GM12878 (cell line): Measurements from ENCODE around the gene PMP22.

Experiments
- ATF7 ChIP-seq: fragments of 450-650 bp; IDR thresholded peaks from 2 replicates; pipeline ENCODE4 v1.6.1; 2016; ENCODE audit warnings: low read depth, mild to moderate bottlenecking
- EZH2 ChIP-seq: IDR thresholded peaks from 2 replicates; pipeline ENCODE4 v1.6.1; 2012; ENCODE audit warnings: low read depth, mild to moderate bottlenecking, control low read depth, inconsistent platforms, low read length, borderline replicate concordance; ENCODE audit not compliant: control insufficient read depth
- FOXK2 ChIP-seq: fragments of 450-650 bp; IDR thresholded peaks from 2 replicates; pipeline ENCODE4 v1.6.1; 2017; ENCODE audit warnings: mild to moderate bottlenecking, moderate library complexity
- NFIC ChIP-seq: IDR thresholded peaks from 2 replicates; pipeline ENCODE4 v1.6.1; 2012; ENCODE audit warnings: low read depth, mild to moderate bottlenecking, inconsistent platforms, low read length, moderate library complexity
- POLR2AphosphoS5 ChIP-seq: IDR thresholded peaks from 2 replicates; pipeline ENCODE4 v1.6.1; 2011; ENCODE audit warnings: mild to moderate bottlenecking, low read length, inconsistent platforms
- SIX5 ChIP-seq: IDR thresholded peaks from 2 replicates; pipeline ENCODE4 v1.6.1; 2011; ENCODE audit warnings: mild to moderate bottlenecking, low read depth, low read length, moderate library complexity; ENCODE audit not compliant: severe bottlenecking
- SRF ChIP-seq, 2 experiments: IDR thresholded peaks; 2 replicates each; pipeline ENCODE4 v1.6.1; 2011; ENCODE audit warnings: low read depth in 2 of 2, low read length in 2 of 2, mild to moderate bottlenecking in 1 of 2, moderate library complexity in 1 of 2
- TF ChIP-seq, protein P1 (sequence below), 3 experiments: IDR thresholded peaks in 2 of 3; conservative IDR thresholded peaks in 1 of 3; 2 replicates each; pipeline ENCODE4 v1.5.1; 2011; ENCODE audit warnings: low read depth in 3 of 3, low read length in 3 of 3, mild to moderate bottlenecking in 3 of 3, control low read depth in 2 of 3, moderate library complexity in 2 of 3, inconsistent platforms in 1 of 3, mixed read lengths in 1 of 3; ENCODE audit not compliant: control insufficient read depth in 2 of 3, insufficient read depth in 1 of 3; ENCODE audit errors: extremely low read depth in 1 of 3
- TF ChIP-seq, protein P2 (sequence below): fragments of 450-650 bp; IDR thresholded peaks from 2 replicates; pipeline ENCODE4 v1.6.1; 2017; ENCODE audit warnings: mild to moderate bottlenecking, moderate library complexity

DNA sequence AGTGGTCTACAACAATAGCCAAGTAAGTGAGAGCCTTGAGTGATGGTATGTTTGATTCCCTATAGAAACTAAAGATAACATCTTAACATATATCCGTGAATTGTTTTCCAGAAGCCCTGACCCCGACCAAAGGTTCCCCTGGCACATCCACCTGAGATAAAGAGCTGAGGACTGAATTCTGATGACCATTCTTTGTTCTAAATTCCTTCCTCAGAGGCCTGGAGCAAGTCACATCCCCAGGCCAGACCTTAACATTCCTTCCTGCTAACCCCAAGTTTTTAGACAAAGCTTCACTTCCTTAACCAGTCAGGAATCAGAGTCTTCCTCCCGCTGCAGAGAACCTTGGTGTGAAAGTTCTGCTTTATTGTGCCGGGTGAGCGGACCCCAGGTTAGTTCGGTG is 83.3 kb downstream of the PMP22 start:
- TF ChIP-seq EZH2 (no peak), POLR2AphosphoS5 (no peak), FOXK2 (no peak), NFIC (no peak), SIX5 (no peak), ATF7 (no peak), SRF (IDR thresholded peaks at IDR 0.05; ENCODE audit: low read depth in 2 of 2, low read length in 2 of 2) (no peak)
- TF ChIP-seq, protein P1, sequence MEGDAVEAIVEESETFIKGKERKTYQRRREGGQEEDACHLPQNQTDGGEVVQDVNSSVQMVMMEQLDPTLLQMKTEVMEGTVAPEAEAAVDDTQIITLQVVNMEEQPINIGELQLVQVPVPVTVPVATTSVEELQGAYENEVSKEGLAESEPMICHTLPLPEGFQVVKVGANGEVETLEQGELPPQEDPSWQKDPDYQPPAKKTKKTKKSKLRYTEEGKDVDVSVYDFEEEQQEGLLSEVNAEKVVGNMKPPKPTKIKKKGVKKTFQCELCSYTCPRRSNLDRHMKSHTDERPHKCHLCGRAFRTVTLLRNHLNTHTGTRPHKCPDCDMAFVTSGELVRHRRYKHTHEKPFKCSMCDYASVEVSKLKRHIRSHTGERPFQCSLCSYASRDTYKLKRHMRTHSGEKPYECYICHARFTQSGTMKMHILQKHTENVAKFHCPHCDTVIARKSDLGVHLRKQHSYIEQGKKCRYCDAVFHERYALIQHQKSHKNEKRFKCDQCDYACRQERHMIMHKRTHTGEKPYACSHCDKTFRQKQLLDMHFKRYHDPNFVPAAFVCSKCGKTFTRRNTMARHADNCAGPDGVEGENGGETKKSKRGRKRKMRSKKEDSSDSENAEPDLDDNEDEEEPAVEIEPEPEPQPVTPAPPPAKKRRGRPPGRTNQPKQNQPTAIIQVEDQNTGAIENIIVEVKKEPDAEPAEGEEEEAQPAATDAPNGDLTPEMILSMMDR (IDR thresholded peaks at IDR 0.05 in 2 of 3, conservative IDR thresholded peaks at IDR 0.05 in 1 of 3; ENCODE audit: control insufficient read depth in 2 of 3, extremely low read depth in 1 of 3, insufficient read depth in 1 of 3, low read depth in 3 of 3, low read length in 3 of 3): no peak
- TF ChIP-seq, protein P2, sequence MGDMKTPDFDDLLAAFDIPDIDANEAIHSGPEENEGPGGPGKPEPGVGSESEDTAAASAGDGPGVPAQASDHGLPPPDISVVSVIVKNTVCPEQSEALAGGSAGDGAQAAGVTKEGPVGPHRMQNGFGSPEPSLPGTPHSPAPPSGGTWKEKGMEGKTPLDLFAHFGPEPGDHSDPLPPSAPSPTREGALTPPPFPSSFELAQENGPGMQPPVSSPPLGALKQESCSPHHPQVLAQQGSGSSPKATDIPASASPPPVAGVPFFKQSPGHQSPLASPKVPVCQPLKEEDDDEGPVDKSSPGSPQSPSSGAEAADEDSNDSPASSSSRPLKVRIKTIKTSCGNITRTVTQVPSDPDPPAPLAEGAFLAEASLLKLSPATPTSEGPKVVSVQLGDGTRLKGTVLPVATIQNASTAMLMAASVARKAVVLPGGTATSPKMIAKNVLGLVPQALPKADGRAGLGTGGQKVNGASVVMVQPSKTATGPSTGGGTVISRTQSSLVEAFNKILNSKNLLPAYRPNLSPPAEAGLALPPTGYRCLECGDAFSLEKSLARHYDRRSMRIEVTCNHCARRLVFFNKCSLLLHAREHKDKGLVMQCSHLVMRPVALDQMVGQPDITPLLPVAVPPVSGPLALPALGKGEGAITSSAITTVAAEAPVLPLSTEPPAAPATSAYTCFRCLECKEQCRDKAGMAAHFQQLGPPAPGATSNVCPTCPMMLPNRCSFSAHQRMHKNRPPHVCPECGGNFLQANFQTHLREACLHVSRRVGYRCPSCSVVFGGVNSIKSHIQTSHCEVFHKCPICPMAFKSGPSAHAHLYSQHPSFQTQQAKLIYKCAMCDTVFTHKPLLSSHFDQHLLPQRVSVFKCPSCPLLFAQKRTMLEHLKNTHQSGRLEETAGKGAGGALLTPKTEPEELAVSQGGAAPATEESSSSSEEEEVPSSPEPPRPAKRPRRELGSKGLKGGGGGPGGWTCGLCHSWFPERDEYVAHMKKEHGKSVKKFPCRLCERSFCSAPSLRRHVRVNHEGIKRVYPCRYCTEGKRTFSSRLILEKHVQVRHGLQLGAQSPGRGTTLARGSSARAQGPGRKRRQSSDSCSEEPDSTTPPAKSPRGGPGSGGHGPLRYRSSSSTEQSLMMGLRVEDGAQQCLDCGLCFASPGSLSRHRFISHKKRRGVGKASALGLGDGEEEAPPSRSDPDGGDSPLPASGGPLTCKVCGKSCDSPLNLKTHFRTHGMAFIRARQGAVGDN: no peak
